Measurements from ENCODE around the gene RUNDC3A.

Gene RUNDC3A

DNA sequence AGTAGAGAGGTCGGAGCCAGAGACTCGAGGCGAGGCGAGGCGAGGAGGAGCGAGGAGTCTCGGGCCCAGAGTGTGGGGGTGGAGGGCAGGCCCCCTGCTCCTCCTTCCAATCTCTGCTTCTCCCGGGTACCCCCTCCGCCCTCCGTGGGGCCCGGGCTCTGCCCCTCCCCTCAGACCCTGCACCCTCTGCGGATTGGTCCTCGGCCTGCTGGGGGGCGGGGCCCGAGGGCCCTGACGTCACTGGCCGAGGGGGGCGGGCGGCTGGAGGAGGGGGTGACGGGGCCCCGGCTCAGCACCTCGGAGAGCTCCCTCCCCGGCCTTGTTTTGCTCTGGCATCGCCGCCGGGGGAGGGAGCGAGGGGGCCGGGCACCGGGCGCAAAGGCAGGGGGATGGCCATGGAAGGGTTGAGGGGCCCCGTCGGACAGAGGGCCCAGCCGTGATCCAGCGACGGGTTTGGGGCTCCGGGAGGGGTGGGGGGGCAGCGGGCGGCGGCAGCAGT is at the start of gene RUNDC3A:
TSS of gene RUNDC3A (plus strand) at position 282 of the 499 bp plus-strand sequence. CDS start 232 bp downstream, outside the sequence.
- H3K27ac ChIP-seq = peak within 1 kb of the TSS; percentile 42; the same call in 1 of the 2 replicates
- no peak for TF ChIP-seq ZFX (IDR thresholded peaks at IDR 0.05; ENCODE audit: borderline replicate concordance)
- TF ChIP-seq, protein P1, sequence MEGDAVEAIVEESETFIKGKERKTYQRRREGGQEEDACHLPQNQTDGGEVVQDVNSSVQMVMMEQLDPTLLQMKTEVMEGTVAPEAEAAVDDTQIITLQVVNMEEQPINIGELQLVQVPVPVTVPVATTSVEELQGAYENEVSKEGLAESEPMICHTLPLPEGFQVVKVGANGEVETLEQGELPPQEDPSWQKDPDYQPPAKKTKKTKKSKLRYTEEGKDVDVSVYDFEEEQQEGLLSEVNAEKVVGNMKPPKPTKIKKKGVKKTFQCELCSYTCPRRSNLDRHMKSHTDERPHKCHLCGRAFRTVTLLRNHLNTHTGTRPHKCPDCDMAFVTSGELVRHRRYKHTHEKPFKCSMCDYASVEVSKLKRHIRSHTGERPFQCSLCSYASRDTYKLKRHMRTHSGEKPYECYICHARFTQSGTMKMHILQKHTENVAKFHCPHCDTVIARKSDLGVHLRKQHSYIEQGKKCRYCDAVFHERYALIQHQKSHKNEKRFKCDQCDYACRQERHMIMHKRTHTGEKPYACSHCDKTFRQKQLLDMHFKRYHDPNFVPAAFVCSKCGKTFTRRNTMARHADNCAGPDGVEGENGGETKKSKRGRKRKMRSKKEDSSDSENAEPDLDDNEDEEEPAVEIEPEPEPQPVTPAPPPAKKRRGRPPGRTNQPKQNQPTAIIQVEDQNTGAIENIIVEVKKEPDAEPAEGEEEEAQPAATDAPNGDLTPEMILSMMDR (IDR thresholded peaks at IDR 0.05) = no peak

GRCh38 chr17:44258811-44259351 is 49.5 kb upstream of the RUNDC3A start:
- TF ChIP-seq, protein P1 (IDR thresholded peaks at IDR 0.05) = no peak
- no peak for TF ChIP-seq ZFX (IDR thresholded peaks at IDR 0.05; ENCODE audit: borderline replicate concordance)
- no peak overlapping the region for H3K27ac ChIP-seq

- TF ChIP-seq, protein P1 (IDR thresholded peaks at IDR 0.05) = no peak
- no peak for TF ChIP-seq ZFX (IDR thresholded peaks at IDR 0.05; ENCODE audit: borderline replicate concordance)
- no peak overlapping the region for H3K27ac ChIP-seq
Observed at GRCh38 chr17:44260296-44260695, 48.1 kb upstream of the RUNDC3A start.

GRCh38 chr17:44262654-44263225 is 45.7 kb upstream of the RUNDC3A start:
- H3K27ac ChIP-seq = no peak overlapping the region
- no peak for TF ChIP-seq ZFX (IDR thresholded peaks at IDR 0.05; ENCODE audit: borderline replicate concordance)
- TF ChIP-seq, protein P1 (IDR thresholded peaks at IDR 0.05) = no peak

GRCh38 chr17:44263345-44263902 is 45.0 kb upstream of the RUNDC3A start:
- H3K27ac ChIP-seq = no peak overlapping the region
- TF ChIP-seq, protein P1 (IDR thresholded peaks at IDR 0.05) = no peak
- TF ChIP-seq ZFX (IDR thresholded peaks at IDR 0.05; ENCODE audit: borderline replicate concordance) = no peak

- no peak for TF ChIP-seq ZFX (IDR thresholded peaks at IDR 0.05; ENCODE audit: borderline replicate concordance)
- TF ChIP-seq, protein P1 (IDR thresholded peaks at IDR 0.05) = no peak
- no peak overlapping the region for H3K27ac ChIP-seq
Observed at GRCh38 chr17:44266402-44267164, 41.8 kb upstream of the RUNDC3A start.

All from 22Rv1 (cell line).